NCI-H2081 treated with DMSO at 0.1 percent for 48 hours (cell line): Measurements from ENCODE around the gene CHN2.

Source experiments
- DNase-seq: peaks from one replicate; lab custom pipeline; 2025; lab: John Stamatoyannopoulos, UW

The CHN2 gene

DNA sequence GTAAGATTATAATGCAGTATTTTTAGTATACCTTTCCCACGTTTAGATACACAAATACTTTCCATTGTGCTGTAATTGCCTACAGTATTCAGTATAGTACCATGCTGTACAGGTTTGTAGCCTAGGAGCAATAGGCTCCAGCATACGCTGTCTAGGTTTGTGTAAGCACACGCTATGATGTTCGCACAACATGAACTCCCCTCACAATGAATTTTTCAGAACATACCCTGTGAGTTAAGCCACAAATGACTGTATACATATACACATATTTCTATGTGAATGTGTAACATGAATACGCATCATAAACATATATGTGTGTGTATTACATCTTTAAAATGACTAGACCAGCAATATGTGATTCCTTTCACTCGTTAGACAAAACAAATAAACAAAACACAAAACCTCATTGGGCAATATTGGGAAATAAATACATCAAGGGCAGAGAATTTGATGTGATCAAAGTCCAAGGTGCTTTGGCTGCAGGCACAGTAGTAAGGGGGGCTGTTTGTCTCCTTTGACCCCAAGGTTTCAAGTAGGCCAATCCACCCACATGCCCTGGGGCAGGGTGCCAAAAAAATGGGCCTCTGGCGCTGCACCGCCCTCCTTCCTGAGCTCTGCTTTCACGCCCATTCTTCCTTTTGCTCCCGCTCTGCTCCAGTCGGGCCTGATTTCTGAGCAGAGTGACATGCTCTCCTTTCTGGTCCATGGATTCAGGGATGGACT, 33.9 kb downstream of the CHN2 start:
- no peak for DNase-seq

DNA sequence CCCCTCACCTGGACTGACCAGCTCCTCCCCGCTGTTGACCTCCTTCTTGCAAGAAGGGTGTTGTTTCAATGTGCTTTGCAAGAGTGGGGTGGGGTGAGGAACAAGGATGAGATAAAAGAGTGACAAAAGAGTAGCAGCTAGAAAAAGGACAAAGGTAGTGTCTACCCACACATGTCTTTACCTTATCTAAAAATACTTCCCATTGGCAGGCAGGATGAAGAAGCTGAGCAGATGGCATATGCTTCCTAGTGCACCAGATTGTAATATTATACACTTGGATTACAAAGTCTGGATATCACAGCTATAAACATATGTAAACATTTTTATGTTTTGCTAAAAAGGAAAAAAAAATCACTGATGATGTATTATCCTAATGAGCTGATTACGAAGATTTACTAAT, 34.5 kb downstream of the CHN2 start:
- DNase-seq = no peak

DNA sequence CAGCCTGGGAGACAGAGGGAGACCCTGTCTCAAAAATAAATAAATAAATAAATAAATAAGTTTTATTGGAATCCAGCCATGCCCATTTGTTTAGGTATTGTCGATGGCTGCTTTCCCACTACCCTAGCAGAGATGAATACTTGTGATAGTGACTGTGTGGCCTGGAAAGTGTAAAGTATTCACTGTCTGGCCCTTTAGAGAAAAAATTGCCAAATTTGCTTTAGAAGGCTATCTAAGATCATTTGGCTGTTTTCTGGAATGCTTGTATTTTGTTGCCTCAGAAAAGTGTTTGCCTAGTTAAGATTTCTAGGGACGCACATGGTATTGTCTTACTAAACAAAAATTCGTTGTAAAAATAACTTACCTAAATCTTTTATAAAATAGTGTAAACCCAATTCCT, 35.4 kb downstream of the CHN2 start:
- no peak for DNase-seq

DNA sequence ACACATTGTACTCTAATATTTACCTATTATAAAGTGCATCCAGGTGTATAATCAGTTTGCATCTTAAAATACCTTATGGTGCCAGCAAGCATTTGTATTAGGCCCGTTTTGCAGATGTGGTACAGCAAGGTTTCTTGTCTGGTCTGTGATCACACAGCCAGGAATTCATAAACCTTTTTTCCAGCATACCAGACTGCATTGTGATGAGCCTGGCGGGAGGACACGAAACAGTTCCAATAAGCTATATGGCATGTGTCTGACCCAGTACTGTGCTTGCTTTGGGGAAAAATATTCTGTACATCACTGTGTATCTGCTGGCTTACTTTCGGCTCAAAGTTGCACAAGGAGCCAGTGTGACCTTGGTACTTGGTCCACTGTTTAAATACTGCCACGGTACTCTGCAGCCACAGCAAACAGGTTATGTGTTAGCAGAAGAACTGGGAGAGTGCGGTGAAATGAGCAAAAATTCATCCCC, 36.3 kb downstream of the CHN2 start:
- no peak for DNase-seq

DNA sequence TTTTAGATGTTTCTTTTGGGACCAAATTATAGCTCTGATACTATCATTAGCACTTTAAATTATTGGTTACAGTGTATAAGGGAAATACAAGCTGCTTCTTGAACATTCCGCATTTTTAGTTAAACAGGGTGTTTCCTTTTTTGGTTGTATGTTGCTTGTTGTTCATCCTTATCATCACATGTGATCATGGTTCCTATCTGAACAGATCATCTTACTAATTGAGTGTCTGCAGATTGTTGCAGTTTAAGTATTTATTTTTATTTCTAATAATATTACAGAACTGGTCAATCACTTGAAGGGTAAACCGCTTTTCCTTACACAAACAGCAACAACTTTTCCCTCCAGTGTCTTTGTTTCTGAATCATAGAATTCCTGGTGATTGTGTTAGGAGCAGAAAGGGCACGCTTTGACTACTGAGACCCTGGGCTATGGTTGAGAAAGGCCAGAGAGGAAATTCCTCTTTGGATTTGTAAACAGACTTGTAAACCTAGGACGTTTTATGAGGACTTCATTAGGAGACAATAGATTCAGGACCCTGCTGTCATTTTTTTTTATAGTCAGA, 37.2 kb downstream of the CHN2 start:
- DNase-seq = no peak

DNA sequence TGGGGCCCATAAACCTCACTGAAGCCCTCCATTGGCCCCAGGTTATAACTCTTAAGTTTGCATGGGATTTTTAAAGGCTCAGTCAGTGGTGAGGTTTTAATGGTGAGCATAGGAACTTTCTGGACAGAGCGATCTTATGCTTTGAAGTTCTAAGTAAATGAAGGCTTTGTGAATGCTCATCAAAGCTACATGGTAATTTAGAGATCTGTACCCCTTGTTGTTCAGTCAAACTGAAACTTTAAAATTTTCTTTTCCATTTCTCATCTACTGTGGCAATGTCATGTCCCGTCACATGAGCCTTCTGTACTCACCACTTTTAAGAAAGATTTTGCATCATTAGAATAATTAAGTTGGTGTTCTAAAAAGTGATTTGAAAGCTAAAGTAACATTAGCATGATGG, 39.9 kb downstream of the CHN2 start:
- no peak for DNase-seq

DNA sequence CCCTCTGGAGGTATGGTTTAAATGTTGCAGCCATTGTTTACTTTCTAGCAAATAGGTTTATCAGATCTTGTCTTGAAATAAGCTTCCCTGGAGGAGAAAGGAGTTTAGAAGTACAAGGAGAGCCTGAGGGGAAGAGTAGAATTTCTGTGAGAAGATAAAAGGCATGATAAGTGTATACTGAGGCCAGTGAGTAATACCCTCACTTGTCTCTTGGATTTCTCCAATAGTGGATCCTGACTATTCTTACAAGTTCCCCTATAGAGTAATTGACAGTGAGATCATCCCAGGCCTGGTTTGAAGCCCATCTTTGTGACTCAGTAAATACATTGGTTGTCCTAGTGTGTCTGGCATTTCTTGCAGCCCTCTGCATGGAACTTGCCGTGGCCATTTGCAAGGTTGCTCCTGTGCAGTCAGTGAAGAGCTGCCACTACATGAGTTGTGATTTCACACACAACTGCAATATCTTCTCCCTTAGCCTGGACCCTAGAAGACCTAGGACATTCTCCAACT, 41.6 kb downstream of the CHN2 start:
- DNase-seq = no peak

DNA sequence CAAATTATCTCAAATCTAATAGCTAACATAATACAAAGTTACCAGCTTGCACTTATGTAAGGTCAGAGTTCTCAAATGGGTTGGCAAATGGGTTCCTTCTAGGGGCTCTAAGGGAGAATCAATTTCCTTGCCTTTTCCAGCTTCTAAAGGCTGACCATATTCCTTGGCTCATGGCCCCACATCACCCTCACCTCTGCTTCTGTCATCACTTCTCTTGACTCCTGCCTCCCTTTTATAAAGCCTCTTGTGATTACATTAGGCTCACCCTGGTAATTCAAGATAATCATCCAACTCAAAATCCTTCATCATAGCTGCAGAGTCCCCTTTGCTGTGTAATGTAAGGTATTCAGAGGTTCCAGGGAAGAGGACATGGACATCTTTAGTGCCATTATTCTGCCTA, 42.1 kb downstream of the CHN2 start:
- DNase-seq = no peak

DNA sequence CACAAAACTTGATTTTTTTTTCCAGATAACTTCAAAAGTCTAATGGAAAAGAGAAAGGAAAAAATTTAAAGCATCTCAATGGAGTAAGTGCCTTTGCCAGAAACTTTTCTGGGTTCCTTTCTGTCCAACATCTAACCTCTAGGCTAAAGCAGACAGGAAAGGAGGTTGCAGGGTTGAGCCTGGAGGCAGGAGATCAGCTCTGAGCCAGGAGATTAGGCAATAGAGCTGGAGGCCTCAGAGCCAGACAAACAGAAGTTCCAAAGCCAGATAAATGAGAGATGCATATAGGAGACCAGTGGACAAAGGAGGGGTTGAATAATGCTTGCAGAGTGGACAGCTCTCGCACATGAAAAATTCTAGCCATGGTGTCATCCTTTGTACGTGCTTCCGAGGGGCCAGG, 42.9 kb downstream of the CHN2 start:
- DNase-seq = no peak

DNA sequence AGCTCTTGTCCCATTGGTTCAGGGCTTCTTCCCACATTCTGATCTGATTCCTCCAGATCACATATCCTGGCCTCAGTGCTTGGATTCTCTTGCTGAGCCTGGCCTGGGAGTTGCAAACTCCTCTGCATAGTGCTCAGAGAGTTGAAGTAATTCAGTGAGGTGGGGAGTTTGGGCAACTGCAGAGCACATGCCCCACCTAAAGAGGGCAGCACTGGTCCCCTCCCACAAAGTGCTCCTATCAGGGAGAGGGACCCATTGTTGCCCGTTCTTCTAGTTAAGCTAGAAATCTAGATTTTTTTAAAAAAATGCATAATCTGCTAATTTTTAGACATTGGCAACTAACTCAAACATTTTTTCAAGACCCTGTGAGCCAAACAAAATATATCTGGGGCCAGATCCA, 45.1 kb downstream of the CHN2 start:
- DNase-seq = no peak

DNA sequence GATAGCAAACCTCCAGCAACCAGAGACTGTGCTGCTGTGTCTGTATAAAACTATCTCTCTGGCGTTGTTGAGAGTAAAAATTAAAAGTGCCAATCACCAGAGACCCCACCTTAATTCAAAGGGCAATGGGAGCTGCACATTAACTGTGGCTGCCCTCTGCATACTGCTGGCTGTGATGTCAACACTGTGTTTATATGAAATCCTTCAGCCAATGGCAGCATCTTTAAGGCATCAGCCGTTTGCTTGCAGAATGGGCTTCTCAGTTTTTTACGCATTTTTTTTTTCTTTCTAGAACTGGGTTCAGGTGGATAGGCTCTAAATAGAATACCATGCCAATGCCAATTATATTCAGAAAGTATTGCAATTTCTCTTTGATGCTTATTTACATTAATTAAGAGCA, 47.7 kb downstream of the CHN2 start:
- no peak for DNase-seq

DNA sequence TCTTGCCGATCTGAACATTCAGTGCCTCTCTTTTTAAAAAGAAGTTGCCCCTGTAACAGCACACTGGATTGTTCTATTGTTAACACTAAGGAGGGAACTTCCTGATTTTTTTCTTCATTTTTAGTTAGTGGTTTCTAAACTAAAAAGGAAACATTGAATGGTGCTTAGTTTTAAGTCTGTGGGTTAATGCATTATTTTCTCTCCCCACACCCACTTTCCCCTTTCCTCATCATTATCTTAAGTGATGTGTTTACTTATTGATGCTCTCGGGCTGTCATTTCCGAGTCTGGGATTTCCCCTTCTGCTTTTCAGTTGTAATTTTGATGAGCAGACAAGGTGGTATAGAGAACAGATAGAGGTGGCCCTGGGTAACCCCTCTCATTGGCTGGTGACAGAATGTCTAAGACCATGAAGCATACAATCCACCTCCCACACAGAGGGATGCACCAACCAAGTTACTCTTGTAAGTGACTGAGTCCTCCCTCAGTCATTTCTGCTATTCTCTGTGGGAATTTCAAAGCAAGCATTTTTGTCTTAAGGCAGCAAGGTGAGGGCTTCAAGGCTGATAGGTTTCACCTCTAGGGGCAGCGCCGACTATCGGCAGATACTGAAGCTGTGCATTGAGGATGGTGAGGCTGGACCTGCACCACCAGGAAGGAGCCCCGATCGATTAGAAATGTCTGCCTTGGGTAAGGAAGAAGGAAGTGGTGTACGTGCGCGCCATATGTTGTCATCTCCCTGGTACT, 49.5 kb downstream of the CHN2 start:
- DNase-seq = no peak

DNA sequence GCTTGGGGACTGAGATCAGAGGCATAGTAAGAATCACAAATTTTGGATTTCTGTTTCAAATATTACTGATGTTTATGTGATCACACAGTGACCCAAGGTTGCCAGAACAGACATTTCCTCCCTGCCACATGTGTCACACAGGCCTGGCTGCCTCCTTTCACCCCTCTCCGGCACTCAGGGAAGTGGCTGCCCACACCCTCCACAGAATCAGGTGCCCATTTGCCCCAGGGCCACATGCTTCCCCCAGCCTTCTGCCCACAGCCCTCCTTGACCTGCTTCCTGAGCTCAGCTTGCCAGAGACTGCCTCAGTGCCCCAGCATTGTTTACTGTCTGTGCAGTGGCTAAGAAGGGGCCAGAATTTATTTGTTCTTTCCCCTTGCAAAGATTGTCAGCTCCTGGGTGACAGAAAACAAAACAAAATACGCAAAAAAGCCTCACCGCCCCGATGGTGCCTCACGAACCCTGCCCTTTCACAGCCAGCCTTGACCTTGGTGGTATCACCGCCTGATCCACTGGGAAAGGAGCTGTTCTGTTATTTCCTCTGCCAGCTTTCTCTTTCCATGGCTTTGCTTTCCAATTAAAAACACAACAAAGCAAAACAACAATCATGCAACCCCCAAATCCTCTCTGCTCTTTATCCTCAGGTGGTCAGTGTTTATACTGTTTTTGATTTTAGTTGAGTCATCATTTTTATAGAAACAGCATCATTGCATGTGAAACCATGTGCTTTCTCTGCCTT, 52.8 kb downstream of the CHN2 start:
- no peak for DNase-seq

DNA sequence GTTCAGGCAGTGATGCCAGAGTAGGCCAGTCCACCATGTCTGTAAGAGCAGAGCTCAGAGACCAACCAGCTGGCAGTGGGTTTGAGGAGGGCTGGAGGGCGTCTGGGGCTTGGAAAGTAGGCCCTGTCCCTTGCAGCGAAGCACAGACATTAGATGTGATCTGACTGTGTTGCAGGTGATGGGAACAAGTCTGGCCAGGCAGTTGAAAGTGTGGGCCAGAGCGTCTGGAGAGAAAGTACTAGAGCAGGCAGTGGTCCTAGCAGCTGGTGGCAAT, 53.3 kb downstream of the CHN2 start:
- no peak for DNase-seq

DNA sequence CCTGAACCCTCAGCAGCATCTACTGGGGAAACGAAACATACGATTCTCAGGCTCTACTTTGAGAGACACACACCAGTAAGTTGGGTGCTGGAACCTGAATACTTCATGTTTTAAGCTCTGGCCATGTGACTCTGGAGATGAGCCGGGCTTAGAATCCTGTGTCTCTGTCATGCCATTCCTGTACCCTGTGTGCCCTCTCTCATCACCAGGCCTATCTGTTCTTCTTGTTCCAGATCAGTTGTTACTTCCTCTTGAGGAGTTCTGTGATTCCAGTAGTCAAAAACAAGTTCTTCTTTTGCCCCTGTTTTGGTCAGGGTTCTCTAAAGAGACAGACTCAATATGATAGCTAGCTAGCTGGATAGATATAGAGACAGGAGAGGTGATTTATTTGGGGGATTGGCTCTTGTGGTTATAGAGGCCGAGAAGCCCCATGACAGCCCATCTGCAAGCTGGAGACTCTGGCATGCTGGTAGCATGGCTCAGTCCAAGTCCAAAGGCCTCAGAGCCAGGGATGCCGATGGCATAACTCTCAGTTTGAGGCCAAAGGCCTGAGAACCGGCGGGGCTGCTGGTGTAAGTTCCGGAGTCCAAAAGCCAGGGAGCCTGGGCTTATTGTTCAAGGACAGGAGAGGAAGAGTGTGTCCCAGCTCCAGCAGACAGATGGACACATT, 54.3 kb downstream of the CHN2 start:
- no peak for DNase-seq

DNA sequence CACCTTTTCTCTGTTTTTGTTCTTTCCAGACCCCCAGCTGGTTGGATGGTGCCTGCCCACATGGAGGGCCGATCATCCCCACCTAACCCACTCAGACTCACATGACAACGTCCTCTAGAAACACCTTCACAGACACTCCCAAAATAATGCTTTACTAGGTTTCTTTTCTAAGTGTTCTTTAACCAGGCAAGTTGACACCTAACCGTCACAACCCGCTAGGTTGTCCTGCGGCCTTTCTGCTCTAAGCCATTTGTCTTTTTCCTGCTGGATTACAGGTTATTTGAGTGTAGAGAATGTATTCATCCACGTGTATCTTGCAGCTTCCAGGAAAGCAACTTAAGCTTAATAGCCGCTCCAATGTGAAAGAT, 54.8 kb downstream of the CHN2 start:
- no peak for DNase-seq

DNA sequence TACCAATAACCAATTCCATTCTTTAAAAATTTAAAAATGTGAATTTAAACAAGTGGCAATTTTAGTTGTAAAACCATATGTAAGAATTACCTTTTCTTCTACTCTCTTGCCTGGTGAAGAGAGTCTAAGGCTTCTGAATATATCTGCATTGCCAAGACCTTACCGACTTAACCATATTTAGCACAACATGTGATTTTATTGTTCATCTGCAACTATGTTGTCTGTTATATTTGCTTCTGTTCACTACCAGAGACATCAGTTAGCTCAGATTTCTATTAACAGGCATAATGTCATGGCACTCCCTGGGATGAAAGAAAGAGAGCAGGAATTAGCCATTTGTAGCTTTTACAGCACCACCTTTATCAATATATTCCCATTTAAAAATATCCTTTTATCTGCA, 55.3 kb downstream of the CHN2 start:
- DNase-seq = no peak

DNA sequence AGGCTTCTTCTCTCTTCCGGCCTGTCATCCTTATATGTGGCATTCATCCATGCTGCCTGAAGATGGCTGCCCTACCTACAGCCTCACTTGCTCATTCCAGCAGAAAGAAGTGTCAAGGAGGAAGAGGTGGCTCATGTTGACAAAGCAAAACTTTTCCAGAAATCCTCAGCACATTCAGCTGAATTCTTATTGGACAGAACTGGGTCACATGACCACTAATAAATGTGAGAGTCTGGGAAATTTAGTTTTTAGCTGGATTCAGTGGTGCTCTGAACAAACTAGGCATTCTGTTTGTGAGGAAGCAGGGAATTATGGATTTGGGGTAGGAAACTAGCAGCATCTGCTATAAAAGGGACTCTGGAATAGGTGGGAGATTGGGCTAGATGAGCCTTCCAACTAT, 58.6 kb downstream of the CHN2 start:
- no peak for DNase-seq

DNA sequence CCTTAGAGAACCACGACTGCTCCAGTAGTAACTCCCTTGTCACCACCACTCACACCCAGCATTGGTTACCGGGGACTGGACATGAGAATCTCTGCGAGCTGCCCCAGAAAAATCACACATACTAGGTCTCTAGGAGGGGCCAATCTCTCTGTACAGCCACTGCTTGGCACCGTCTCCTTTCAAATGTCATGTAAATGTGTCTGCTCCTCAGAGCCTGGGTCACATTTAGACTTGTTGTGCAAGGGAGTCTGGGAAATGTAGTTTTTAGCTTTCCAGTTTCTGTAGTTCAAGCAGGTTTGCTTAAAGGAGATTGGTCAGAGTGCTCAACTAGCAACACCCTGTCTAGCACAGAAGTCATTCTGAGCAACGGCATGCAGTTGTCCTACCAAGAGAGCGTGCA, 60.0 kb downstream of the CHN2 start:
- no peak for DNase-seq

DNA sequence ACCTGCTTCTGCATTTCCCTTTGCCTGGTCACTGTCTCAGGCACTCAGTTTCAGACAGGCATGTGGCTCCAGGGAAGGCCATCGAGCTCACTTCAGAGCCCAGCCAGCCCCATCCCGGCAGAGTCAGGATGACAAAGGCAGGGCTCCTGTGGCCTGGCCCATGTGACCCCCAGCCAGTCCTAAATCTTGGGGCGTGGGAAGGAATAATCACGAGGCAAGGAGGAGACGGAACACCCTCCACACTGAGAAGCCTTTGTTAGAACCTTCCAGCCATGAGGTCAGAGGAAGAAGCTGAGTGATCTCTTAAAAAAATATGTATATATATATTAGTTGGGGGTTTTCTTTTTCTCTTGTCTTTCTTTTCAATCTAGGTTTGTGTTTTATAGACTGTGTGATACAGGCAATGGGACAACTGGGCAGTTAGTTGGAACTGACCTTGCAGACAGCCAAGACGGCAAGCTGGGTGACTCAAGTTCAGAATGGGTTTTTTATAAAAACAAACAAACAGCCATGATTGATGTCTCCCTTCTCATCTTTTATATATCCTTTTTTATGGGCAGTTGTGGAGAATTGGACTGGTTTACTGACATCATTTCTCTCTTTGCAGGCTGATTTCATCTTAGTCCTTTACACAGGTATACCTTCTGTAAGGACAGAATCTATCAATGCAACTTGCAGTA, 60.8 kb downstream of the CHN2 start:
- DNase-seq = no peak

DNA sequence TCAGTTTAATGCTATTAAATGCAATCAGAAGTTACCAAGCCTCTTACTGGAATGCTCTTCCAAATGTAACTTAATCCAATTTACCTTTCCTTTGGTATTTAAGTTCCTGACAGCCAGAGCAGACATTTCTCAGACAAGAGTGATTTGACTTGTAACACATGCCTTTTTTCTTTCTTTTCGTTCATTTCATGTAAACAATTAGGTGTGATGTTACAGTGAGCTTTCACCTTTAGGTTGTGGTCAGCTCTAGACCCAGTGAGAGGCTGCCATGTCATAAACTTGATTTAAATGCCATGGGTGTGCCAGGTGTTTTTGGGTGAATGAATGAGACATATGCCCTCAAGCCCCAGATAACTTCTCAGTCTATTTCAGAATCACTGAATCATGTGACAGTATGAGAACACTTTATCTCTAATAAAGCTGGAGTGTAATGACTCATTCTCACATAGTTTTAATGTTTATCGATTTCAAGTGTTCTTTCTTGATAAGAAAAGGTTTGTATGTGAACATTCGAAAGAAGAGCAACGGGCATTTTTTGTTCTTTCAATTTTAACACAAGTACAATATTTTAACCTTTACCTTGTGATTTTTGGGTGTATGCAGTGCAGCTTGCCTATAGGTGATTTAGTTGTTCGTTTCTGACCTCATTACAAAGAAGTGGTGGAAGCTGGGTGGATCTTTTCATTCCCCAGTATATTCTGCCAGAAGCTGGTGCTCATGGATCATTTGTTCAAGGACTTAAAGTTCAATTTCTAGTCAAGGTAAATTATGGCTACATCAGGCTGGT, 61.5 kb downstream of the CHN2 start:
- DNase-seq = no peak
